ENCODE results near the gene NUP98.

DNA sequence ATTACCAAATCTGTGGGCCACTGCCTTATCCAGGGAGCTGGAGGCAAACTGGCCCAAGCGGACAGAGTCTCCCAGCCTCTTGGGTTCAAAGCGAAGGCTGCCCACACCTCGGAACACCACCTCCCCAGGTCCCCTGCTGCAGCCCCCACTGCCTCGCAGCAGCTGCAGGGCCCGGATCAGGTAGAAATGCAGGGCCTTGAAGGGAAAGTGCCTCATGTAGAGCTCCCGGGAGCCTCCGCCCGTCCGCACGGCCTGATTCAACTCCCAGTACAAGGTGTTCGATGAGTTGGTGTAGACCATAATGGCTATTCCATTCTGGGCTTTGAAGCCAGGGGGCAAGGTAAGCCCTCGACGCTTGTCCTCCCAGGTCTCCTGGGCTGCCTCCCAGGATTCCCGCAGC lies 157.5 kb downstream of the NUP98 start:
- TF ChIP-seq CTCF (tag by site-specific recombination; IDR thresholded peaks at IDR 0.05) = no peak
- TF ChIP-seq KLF10 (tag by site-specific recombination; IDR thresholded peaks at IDR 0.05) = no peak
- no peak for TF ChIP-seq ZNF777 (tag by site-specific recombination; IDR thresholded peaks at IDR 0.05; ENCODE audit: borderline replicate concordance)
- TF ChIP-seq SETDB1 (IDR thresholded peaks at IDR 0.05; ENCODE audit: insufficient read length, low read length) = no peak
- no peak for TF ChIP-seq ZNF792 (tag by site-specific recombination; IDR thresholded peaks at IDR 0.05)

Measured in HEK293 (cell line).